Measurements from ENCODE around the gene YRDC. TPM values are rescaled to one million over a fixed set of nuclear protein-coding genes. Genes with fewer than 3 reads are reported as not detected.

Gene YRDC
- total and polyA plus RNA-seq, 9 of the 15 experiments (the other 6 are each of a cell fraction or from before 2014, with no cell fraction given), result 11.1 to 58.5 (median 49.8) TPM

- TF ChIP-seq, protein P1, sequence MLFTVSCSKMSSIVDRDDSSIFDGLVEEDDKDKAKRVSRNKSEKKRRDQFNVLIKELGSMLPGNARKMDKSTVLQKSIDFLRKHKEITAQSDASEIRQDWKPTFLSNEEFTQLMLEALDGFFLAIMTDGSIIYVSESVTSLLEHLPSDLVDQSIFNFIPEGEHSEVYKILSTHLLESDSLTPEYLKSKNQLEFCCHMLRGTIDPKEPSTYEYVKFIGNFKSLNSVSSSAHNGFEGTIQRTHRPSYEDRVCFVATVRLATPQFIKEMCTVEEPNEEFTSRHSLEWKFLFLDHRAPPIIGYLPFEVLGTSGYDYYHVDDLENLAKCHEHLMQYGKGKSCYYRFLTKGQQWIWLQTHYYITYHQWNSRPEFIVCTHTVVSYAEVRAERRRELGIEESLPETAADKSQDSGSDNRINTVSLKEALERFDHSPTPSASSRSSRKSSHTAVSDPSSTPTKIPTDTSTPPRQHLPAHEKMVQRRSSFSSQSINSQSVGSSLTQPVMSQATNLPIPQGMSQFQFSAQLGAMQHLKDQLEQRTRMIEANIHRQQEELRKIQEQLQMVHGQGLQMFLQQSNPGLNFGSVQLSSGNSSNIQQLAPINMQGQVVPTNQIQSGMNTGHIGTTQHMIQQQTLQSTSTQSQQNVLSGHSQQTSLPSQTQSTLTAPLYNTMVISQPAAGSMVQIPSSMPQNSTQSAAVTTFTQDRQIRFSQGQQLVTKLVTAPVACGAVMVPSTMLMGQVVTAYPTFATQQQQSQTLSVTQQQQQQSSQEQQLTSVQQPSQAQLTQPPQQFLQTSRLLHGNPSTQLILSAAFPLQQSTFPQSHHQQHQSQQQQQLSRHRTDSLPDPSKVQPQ (CRISPR knock-in tag; IDR thresholded peaks at IDR 0.05; ENCODE audit: borderline replicate concordance), result no peak
- no peak for TF ChIP-seq ZKSCAN1 (IDR thresholded peaks at IDR 0.05; ENCODE audit: low read depth, low read length)
- peak; percentile 98 for TF ChIP-seq RBBP5 (IDR thresholded peaks at IDR 0.05; ENCODE audit: borderline replicate concordance, insufficient read depth, low read length, poor library complexity, severe bottlenecking)
- no peak for TF ChIP-seq PURB (CRISPR knock-in tag; IDR thresholded peaks at IDR 0.05; ENCODE audit: low read depth)
- no peak for TF ChIP-seq ZNF140 (CRISPR knock-in tag; IDR thresholded peaks at IDR 0.05)
- no peak for TF ChIP-seq EHMT2 (IDR thresholded peaks at IDR 0.05)
- TF ChIP-seq ZC3H4 (CRISPR knock-in tag; IDR thresholded peaks at IDR 0.05; ENCODE audit: borderline replicate concordance), result no peak
- TF ChIP-seq HCFC1 (IDR thresholded peaks at IDR 0.05; ENCODE audit: low read depth, low read length), result peak; percentile 72
- TF ChIP-seq EP400 (IDR thresholded peaks at IDR 0.05), result peak; percentile 76; the same call in 1 of the 2 replicates
- peak; percentile 29 for TF ChIP-seq POLR2B (IDR thresholded peaks at IDR 0.05; ENCODE audit: low read depth, partially characterized antibody)
- peak; percentile 67 for TF ChIP-seq MBD2 (IDR thresholded peaks at IDR 0.05; ENCODE audit: borderline replicate concordance, low read depth)
- no peak for TF ChIP-seq RBM15 (IDR thresholded peaks at IDR 0.05; ENCODE audit: insufficient read depth, low read length)
- TF ChIP-seq L3MBTL2 (IDR thresholded peaks at IDR 0.05), result no peak
- TF ChIP-seq ZNF76 (CRISPR knock-in tag; IDR thresholded peaks at IDR 0.05; ENCODE audit: borderline replicate concordance), result no peak
- TF ChIP-seq ELF2 (CRISPR knock-in tag; IDR thresholded peaks at IDR 0.05), result peak; percentile 96
- TF ChIP-seq NFE2 (IDR thresholded peaks at IDR 0.05; ENCODE audit: low read depth), result no peak
- TF ChIP-seq SP1 (CRISPR knock-in tag; IDR thresholded peaks at IDR 0.05), result peak; percentile 72; the same call in 1 of the 2 replicates
- no peak for TF ChIP-seq KLF13 (tag; IDR thresholded peaks at IDR 0.05; ENCODE audit: borderline replicate concordance, low read depth)
- peak; percentile 67 for TF ChIP-seq CCNT2 (IDR thresholded peaks at IDR 0.05; ENCODE audit: borderline replicate concordance, extremely low read depth, insufficient read length, low read depth, low read length)
- TF ChIP-seq HDAC1 (IDR thresholded peaks at IDR 0.05), result peak in 1 of 2 experiments; percentile 58; a peak in 2 of 4 replicates
- no peak for TF ChIP-seq NCOA4 (IDR thresholded peaks at IDR 0.05; ENCODE audit: partially characterized antibody)
- peak; percentile 40; the same call in 1 of the 2 replicates for TF ChIP-seq PML (IDR thresholded peaks at IDR 0.05; ENCODE audit: low read length)
- peak; percentile 53 for TF ChIP-seq POU5F1 (IDR thresholded peaks at IDR 0.05; ENCODE audit: borderline replicate concordance, low read depth, low read length, partially characterized antibody)
- TF ChIP-seq ZNF217 (CRISPR knock-in tag; IDR thresholded peaks at IDR 0.05), result no peak
- peak; percentile 59 for TF ChIP-seq THAP12 (CRISPR knock-in tag; IDR thresholded peaks at IDR 0.05)
Measured at GRCh38 chr1:37807555-37808368, at the start of gene YRDC, which contains the start of gene C1orf122 (continued).
